H1 (cell line): ENCODE results near the gene CHRM1. TPM values are rescaled to one million over a fixed set of nuclear protein-coding genes. Genes with fewer than 3 reads are reported as not detected.

ENCODE experiments used
- CTCF ChIA-PET: fragments of 300-600 bp; sonication (Branson Sonifier 250); formaldehyde crosslinking; loops from one replicate; lab custom pipeline; 2021; ENCODE audit not compliant: partially characterized antibody; lab: Charles Lee
- POLR2A ChIA-PET: fragments of 300-600 bp; sonication (Branson Sonifier 250); formaldehyde crosslinking; loops from one replicate; lab custom pipeline; 2021; ENCODE audit warnings: inconsistent platforms; ENCODE audit not compliant: partially characterized antibody; lab: Charles Lee
- DNase-seq, 2 experiments: peaks; one replicate each; pipeline versions ENCODE4 v3.0.0 to v3.0.0-alpha.2; 2010 to 2022; ENCODE audit warnings: low spot score in 2 of 2, low read depth in 1 of 2, mixed read lengths in 1 of 2
- FAIRE-seq: peaks from 2 replicates; lab custom pipeline; 2011; peaks lifted over from hg19 to GRCh38; lab: Jason Lieb, UNC
- H2AFZ ChIP-seq: 2 replicates; pipeline ENCODE4 v1.8.1; 2012; ENCODE audit warnings: low read length, inconsistent platforms
- H2AK5ac ChIP-seq: 2 replicates; pipeline ENCODE4 v1.6.1; 2013; ENCODE audit warnings: low read depth, low read length
- H2BK120ac ChIP-seq: replicated peaks from 2 replicates; pipeline ENCODE3; 2013; ENCODE audit warnings: low read depth, low read length, inconsistent platforms
- H2BK12ac ChIP-seq: 2 replicates; pipeline ENCODE4 v1.6.1; 2013; ENCODE audit warnings: low read depth, low read length
- H2BK15ac ChIP-seq: 2 replicates; pipeline ENCODE4 v1.6.1; 2013; ENCODE audit warnings: low read length
- H2BK20ac ChIP-seq: 2 replicates; pipeline ENCODE4 v1.6.1; 2013; ENCODE audit warnings: low read length
- H2BK5ac ChIP-seq: 2 replicates; pipeline ENCODE4 v1.6.1; 2013; ENCODE audit warnings: low read depth, low read length
- H3K14ac ChIP-seq: 2 replicates; pipeline ENCODE4 v1.6.1; 2013; ENCODE audit warnings: inconsistent platforms; ENCODE audit not compliant: insufficient read length
- H3K18ac ChIP-seq: 2 replicates; pipeline ENCODE4 v1.6.1; 2013; ENCODE audit warnings: low read length; ENCODE audit errors: extremely low read depth
- H3K23ac ChIP-seq: 2 replicates; pipeline ENCODE4 v1.6.1; 2013; ENCODE audit warnings: inconsistent platforms; ENCODE audit not compliant: insufficient read length
- H3K23me2 ChIP-seq: 2 replicates; pipeline ENCODE4 v1.6.1; 2013; ENCODE audit warnings: low read depth, low read length
- H3K27ac ChIP-seq: 2 replicates; pipeline ENCODE4 v1.6.1; 2011; ENCODE audit warnings: low read depth, low read length, inconsistent platforms
- H3K27me3 ChIP-seq, 4 experiments: replicated peaks in 1 of 4; 1 replicate in 1 of 4; 2 replicates in 3 of 4; pipeline versions ENCODE4 v1.6.1 to v1.8.1; 2011 to 2013; ENCODE audit warnings: low read length in 3 of 4, mild to moderate bottlenecking in 3 of 4, inconsistent platforms in 2 of 4, mixed read lengths in 2 of 4, moderate library complexity in 1 of 4; ENCODE audit not compliant: control insufficient read depth in 3 of 4, insufficient read depth in 3 of 4; ENCODE audit errors: extremely low read depth in 1 of 4
- H3K36me3 ChIP-seq, 4 experiments: 2 replicates each; pipeline versions ENCODE4 v1.6.1 to v1.8.1; 2011 to 2013; ENCODE audit warnings: mild to moderate bottlenecking in 4 of 4, low read length in 3 of 4, moderate library complexity in 2 of 4, control low read depth in 1 of 4, inconsistent platforms in 1 of 4; ENCODE audit not compliant: insufficient read depth in 4 of 4, control insufficient read depth in 2 of 4
- H3K4ac ChIP-seq: replicated peaks from 2 replicates; pipeline ENCODE3; 2013; ENCODE audit warnings: low read length, low read depth, mixed read lengths, inconsistent platforms; ENCODE audit not compliant: insufficient read length
- H3K4me1 ChIP-seq, 4 experiments: replicated peaks in 1 of 4; 1 replicate in 1 of 4; 2 replicates in 3 of 4; pipeline versions ENCODE4 v1.6.1 to v1.8.1; 2011 to 2013; ENCODE audit warnings: low read length in 3 of 4, inconsistent platforms in 2 of 4, mixed read lengths in 1 of 4; ENCODE audit not compliant: insufficient read depth in 4 of 4, control insufficient read depth in 3 of 4
- H3K4me2 ChIP-seq, 2 experiments: 2 replicates each; pipeline versions ENCODE4 v1.6.1 to v1.8.1; 2011 to 2013; ENCODE audit warnings: low read depth in 2 of 2, low read length in 2 of 2, control low read depth in 1 of 2, inconsistent platforms in 1 of 2, mild to moderate bottlenecking in 1 of 2; ENCODE audit not compliant: insufficient read depth in 1 of 2
- H3K4me3 ChIP-seq, 4 experiments: fragments of 200-600, 300-600 bp in 1 of 4; sonication (generic), shearing (Covaris generic), sonication (Bioruptor Twin) in 1 of 4; 2 replicates each; pipeline versions ENCODE4 v1.5.1 to v1.8.1; 2011 to 2016; ENCODE audit warnings: low read length in 4 of 4, low read depth in 3 of 4, control low read depth in 2 of 4, inconsistent platforms in 2 of 4, mild to moderate bottlenecking in 2 of 4, mixed read lengths in 1 of 4, moderate library complexity in 1 of 4; ENCODE audit not compliant: insufficient read depth in 2 of 4; ENCODE audit errors: extremely low read depth in 1 of 4
- H3K56ac ChIP-seq: replicated peaks from 2 replicates; pipeline ENCODE3; 2013; ENCODE audit warnings: low read depth, mild to moderate bottlenecking, mixed read lengths, low read length, inconsistent platforms; ENCODE audit not compliant: insufficient read length
- H3K79me1 ChIP-seq: 2 replicates; pipeline ENCODE4 v1.6.1; 2013; ENCODE audit warnings: low read depth, low read length, control low read depth
- H3K79me2 ChIP-seq, 2 experiments: 2 replicates each; pipeline versions ENCODE4 v1.6.1 to v1.8.1; 2012 to 2013; ENCODE audit warnings: low read length in 2 of 2, mild to moderate bottlenecking in 2 of 2, inconsistent platforms in 1 of 2; ENCODE audit not compliant: insufficient read depth in 2 of 2, control insufficient read depth in 1 of 2
- H3K9ac ChIP-seq, 4 experiments: replicated peaks in 1 of 4; 1 replicate in 1 of 4; 2 replicates in 3 of 4; pipeline versions ENCODE4 v1.6.1 to v1.8.1; 2011 to 2013; ENCODE audit warnings: low read depth in 3 of 4, low read length in 3 of 4, control low read depth in 2 of 4, mild to moderate bottlenecking in 2 of 4, moderate library complexity in 2 of 4, inconsistent platforms in 1 of 4; ENCODE audit errors: extremely low read depth in 1 of 4
- H3K9me3 ChIP-seq, 2 experiments: 2 replicates each; pipeline versions ENCODE4 v1.6.1 to v1.8.1; 2012 to 2013; ENCODE audit warnings: mild to moderate bottlenecking in 2 of 2, moderate library complexity in 2 of 2, control low read depth in 1 of 2, inconsistent platforms in 1 of 2, low read depth in 1 of 2, low read length in 1 of 2, mixed read lengths in 1 of 2; ENCODE audit not compliant: insufficient read depth in 2 of 2
- H4K20me1 ChIP-seq, 2 experiments: replicated peaks in 1 of 2; 2 replicates each; pipeline versions ENCODE3 to v1.8.1; 2011 to 2013; ENCODE audit warnings: inconsistent platforms in 2 of 2, low read length in 2 of 2, mild to moderate bottlenecking in 1 of 2; ENCODE audit not compliant: insufficient read depth in 2 of 2, control insufficient read depth in 1 of 2
- H4K5ac ChIP-seq: 2 replicates; pipeline ENCODE4 v1.6.1; 2013; ENCODE audit warnings: low read length, low read depth, mixed read lengths, inconsistent platforms; ENCODE audit not compliant: insufficient read length
- H4K8ac ChIP-seq: 2 replicates; pipeline ENCODE4 v1.8.0; 2013; ENCODE audit warnings: mild to moderate bottlenecking, moderate library complexity, low read length, inconsistent platforms; ENCODE audit not compliant: insufficient read depth; ENCODE audit errors: extremely low read depth
- H4K91ac ChIP-seq: replicated peaks from 2 replicates; pipeline ENCODE3; 2013; ENCODE audit warnings: low read length, mixed read lengths, inconsistent platforms; ENCODE audit not compliant: insufficient read length
- CBX8 ChIP-seq: fragments of 300-800, 300-1000 bp; sonication (generic); IDR thresholded peaks from 2 replicates; pipeline ENCODE4 v1.7.1; 2016; ENCODE audit warnings: low read depth, low read length, borderline replicate concordance
- CTCF ChIP-seq, 3 experiments: IDR thresholded peaks; 1 replicate in 2 of 3; 2 replicates in 1 of 3; pipeline versions ENCODE4 v1.5.1 to v1.6.1; 2011; ENCODE audit warnings: low read length in 3 of 3, mild to moderate bottlenecking in 3 of 3, inconsistent platforms in 2 of 3, low read depth in 1 of 3, moderate library complexity in 1 of 3; ENCODE audit not compliant: insufficient read depth in 1 of 3; ENCODE audit errors: control extremely low read depth in 1 of 3
- HDAC2 ChIP-seq, 2 experiments: fragments of 300-600 bp in 1 of 2; sonication (generic) in 1 of 2; IDR thresholded peaks; 2 replicates each; pipeline ENCODE4 v1.6.1; 2011 to 2012; ENCODE audit warnings: low read depth in 2 of 2, low read length in 2 of 2, mild to moderate bottlenecking in 2 of 2, moderate library complexity in 2 of 2, borderline replicate concordance in 1 of 2, inconsistent platforms in 1 of 2
- KDM4A ChIP-seq: IDR thresholded peaks from one replicate; pipeline ENCODE4 v1.7.1; 2012; ENCODE audit warnings: low read depth, mild to moderate bottlenecking, moderate library complexity, low read length, inconsistent platforms; ENCODE audit not compliant: severe bottlenecking
- KDM5A ChIP-seq: fragments of 200-600 bp; IDR thresholded peaks from 2 replicates; pipeline ENCODE4 v1.7.1; 2012; ENCODE audit warnings: mild to moderate bottlenecking, low read length, inconsistent platforms, mixed read lengths
- POU5F1 ChIP-seq: IDR thresholded peaks from 2 replicates; pipeline ENCODE4 v1.6.1; 2011; ENCODE audit warnings: low read depth, mild to moderate bottlenecking, low read length, moderate library complexity
- RAD21 ChIP-seq, 2 experiments: IDR thresholded peaks in 1 of 2; conservative IDR thresholded peaks in 1 of 2; 2 replicates each; pipeline ENCODE4 v1.6.1; 2011; ENCODE audit warnings: low read depth in 2 of 2, low read length in 2 of 2, improper control_type of control experiment in 1 of 2, inconsistent platforms in 1 of 2, mild to moderate bottlenecking in 1 of 2, moderate library complexity in 1 of 2
- SIN3A ChIP-seq, 2 experiments: IDR thresholded peaks in 1 of 2; conservative IDR thresholded peaks in 1 of 2; 2 replicates each; pipeline ENCODE4 v1.6.1; 2011 to 2012; ENCODE audit warnings: low read length in 2 of 2, improper control_type of control experiment in 1 of 2, low read depth in 1 of 2, mild to moderate bottlenecking in 1 of 2
- SP2 ChIP-seq: IDR thresholded peaks from 2 replicates; pipeline ENCODE4 v1.6.1; 2012; ENCODE audit warnings: mild to moderate bottlenecking, low read length, inconsistent platforms
- SP4 ChIP-seq: IDR thresholded peaks from 2 replicates; pipeline ENCODE4 v1.6.1; 2012; ENCODE audit warnings: low read length, inconsistent platforms
- WGBS, 2 experiments: shearing (Covaris generic) in 1 of 2; methylation state at CpG; one replicate each; pipeline versions ENCODE4 v1.1.6 to v1.1.7; 2013 to 2015; ENCODE audit warnings: low lambda C conversion rate in 2 of 2, mixed read lengths in 2 of 2, inconsistent platforms in 1 of 2, low coverage in 1 of 2, missing lambda C conversion rate in 1 of 2; ENCODE audit not compliant: insufficient replicate concordance in 2 of 2, insufficient coverage in 1 of 2, insufficient read length in 1 of 2; ENCODE audit errors: extremely low coverage in 1 of 2, missing lambda C conversion rate in 1 of 2; 5-methylcytosine and 5-hydroxymethylcytosine counted together
- polyA plus RNA-seq, 7 experiments: library from polyadenylated mRNA; depleted of rRNA in 3 of 7; stranded (reverse) in 5 of 7; unstranded in 2 of 7; fragments of >200 nt in 5 of 7; fragments of 200-250 nt in 2 of 7; gene quantifications; 1 replicate in 5 of 7; 2 replicates in 1 of 7; 4 replicates in 1 of 7; pipeline versions ENCODE4 v1.2.1 to v1.2.3, GENCODE V29; 2011 to 2013; ENCODE audit warnings: missing spikeins in 2 of 7, mixed read lengths in 2 of 7
- total RNA-seq: library from RNA; stranded (reverse); fragmentation: NEBNext Ultra II Directional; extraction: Animal tissue kit (Norgen Biotek cat#: 25700); gene quantifications from 2 replicates; pipeline ENCODE4 v1.2.1, GENCODE V29; 2021

Gene CHRM1
- total and polyA plus RNA-seq, 2 of the 8 experiments (the other 6 are each of a cell fraction or from before 2014, with no cell fraction given) = 0.08 TPM; not detected in 1

DNA sequence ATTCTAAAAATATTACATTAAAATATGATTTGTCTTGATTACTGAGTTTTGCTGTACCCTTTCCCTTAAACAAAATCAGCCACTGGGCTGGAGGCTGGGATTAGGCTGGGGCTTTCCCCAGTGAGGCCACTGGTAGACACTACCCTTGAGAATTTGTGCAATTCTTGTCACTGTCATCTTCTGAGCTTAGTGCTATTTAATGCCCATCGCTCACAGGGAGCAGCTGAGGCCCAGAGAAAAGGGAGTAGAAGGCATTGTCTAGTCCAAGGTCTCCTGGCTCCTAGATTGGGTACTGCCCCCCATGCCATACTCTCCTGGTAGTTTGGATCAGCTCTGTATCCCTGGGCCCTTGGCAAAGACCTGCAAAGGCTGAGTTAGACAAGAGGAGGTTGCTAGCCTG is 6.7 kb downstream of the CHRM1 start:
- H3K9me3 ChIP-seq = no peaks in the 10 kb centered on the region
- H3K23ac ChIP-seq = no peak overlapping the region
- no peak overlapping the region for H3K27ac ChIP-seq
- peaks cover 0 to 12% (median 9%) of the 10 kb centered on the region in 4 experiments; a peak in 6 of 7 replicates for H3K4me1 ChIP-seq
- H3K79me1 ChIP-seq = no peaks in the 10 kb centered on the region
- H2AK5ac ChIP-seq = no peak overlapping the region
- no peaks in the 10 kb centered on the region for H3K79me2 ChIP-seq
- no peaks in the 10 kb centered on the region for H4K20me1 ChIP-seq
- no peak overlapping the region for H3K4me2 ChIP-seq
- H3K4ac ChIP-seq = no peak overlapping the region
- H2BK15ac ChIP-seq = peak overlapping the region; percentile 95; the same call in 1 of the 2 replicates
- H4K5ac ChIP-seq = no peak overlapping the region
- H4K91ac ChIP-seq = no peak overlapping the region
- no peak overlapping the region for H2AFZ ChIP-seq
- ChIA-PET POLR2A (interaction anchor here (0.7 to 57.8 kb wide), 6 partner anchors 9 to 73 kb away, joined by 3 to 1185 read pairs (median 6); partner anchors contain the start of gene SLC3A2), CTCF (interaction anchor here (0.6 to 16.5 kb wide), 10 partner anchors 8 to 112 kb away, joined by 3 to 232 read pairs (median 4); no protein-coding TSS in a partner anchor)
- H2BK12ac ChIP-seq = no peak overlapping the region
- H2BK120ac ChIP-seq = no peak overlapping the region
- no peak overlapping the region for H2BK5ac ChIP-seq
- FAIRE-seq (no peak), DNase-seq (no peak)
- H3K18ac ChIP-seq = no peak overlapping the region
- H3K14ac ChIP-seq = no peak overlapping the region
- H2BK20ac ChIP-seq = no peak overlapping the region
- WGBS, 2 experiments = 94% methylated on average over 1 of the region's 1 CpG; no CpG with 5 or more reads in 1 of the 2 experiments
- H3K4me3 ChIP-seq = no peak overlapping the region
- peaks cover 3% of the 10 kb centered on the region; the same call in 1 of the 2 replicates for H3K23me2 ChIP-seq
- no peaks in the 10 kb centered on the region for H3K27me3 ChIP-seq
- H4K8ac ChIP-seq = no peak overlapping the region
- no peak overlapping the region for H3K56ac ChIP-seq
- no peak overlapping the region for H3K9ac ChIP-seq
- no peaks in the 10 kb centered on the region for H3K36me3 ChIP-seq
- no peak for TF ChIP-seq CTCF (IDR thresholded peaks at IDR 0.05; ENCODE audit: control extremely low read depth in 1 of 3, insufficient read depth in 1 of 3, low read depth in 1 of 3, low read length in 3 of 3)
- TF ChIP-seq KDM4A = no peak
- TF ChIP-seq KDM5A = no peak
- TF ChIP-seq SP2 = no peak
- no peak for TF ChIP-seq HDAC2 (IDR thresholded peaks at IDR 0.05; ENCODE audit: borderline replicate concordance in 1 of 2, low read depth in 2 of 2, low read length in 2 of 2)
- TF ChIP-seq RAD21 (IDR thresholded peaks at IDR 0.05 in 1 of 2, conservative IDR thresholded peaks at IDR 0.05 in 1 of 2; ENCODE audit: low read depth in 2 of 2, low read length in 2 of 2) = no peak
- no peak for TF ChIP-seq POU5F1
- TF ChIP-seq CBX8 = no peak
- TF ChIP-seq SIN3A (conservative IDR thresholded peaks at IDR 0.05 in 1 of 2, IDR thresholded peaks at IDR 0.05 in 1 of 2; ENCODE audit: low read depth in 1 of 2, low read length in 2 of 2) = no peak
- no peak for TF ChIP-seq SP4
